HG02678 (cell line): ENCODE measurements around the gene PLK2.

Source experiments
- ATAC-seq: cut with Tn5 transposase; IDR thresholded peaks from one replicate; pipeline ENCODE4 v1.9.1; 2021; ENCODE audit warnings: mild to moderate bottlenecking, moderate library complexity; ENCODE audit not compliant: unreplicated experiment

PLK2 gene

GRCh38 chr5:58460002-58460731, at the start of gene PLK2:
Gene PLK2 (minus strand): TSS chr5:58460086. CDS start chr5:58459959, 127 bp downstream.
- ATAC-seq, result peak; percentile 75

- ATAC-seq, result no peak
Measured at GRCh38 chr5:58507715-58508114, 47.8 kb upstream of the PLK2 start.

DNA sequence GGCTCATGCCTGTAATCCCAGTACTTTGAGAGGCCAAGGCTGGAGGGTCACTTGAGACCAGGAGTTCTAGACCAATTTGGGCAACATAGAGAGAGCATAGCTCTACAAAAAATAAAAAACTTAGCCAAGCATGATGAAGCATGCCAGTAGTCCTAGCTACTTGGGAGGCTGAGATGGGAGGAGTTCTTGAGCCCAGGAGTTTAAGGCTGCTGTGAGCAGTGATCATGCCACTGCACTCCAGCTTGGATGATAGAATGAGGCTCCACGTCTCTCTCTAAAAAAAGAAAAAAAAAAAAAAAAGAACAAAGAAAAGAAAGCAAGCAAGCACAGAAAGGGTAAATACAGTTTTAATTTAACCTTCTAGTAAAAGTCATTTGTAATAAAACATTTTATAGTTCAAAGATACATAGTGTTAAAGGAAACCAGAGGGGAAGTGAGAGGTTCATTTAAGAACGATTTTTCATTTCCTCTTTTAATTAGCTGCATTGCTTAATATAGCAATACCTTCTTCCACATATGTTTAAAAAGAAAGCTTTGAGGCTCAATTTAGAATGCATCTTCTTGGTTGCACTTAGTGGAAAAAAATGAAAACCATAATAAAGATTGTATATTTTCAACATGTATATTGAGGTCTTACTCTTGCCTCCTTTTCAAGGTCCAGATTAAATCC, 46.2 kb upstream of the PLK2 start:
- peak; percentile 79 for ATAC-seq

DNA sequence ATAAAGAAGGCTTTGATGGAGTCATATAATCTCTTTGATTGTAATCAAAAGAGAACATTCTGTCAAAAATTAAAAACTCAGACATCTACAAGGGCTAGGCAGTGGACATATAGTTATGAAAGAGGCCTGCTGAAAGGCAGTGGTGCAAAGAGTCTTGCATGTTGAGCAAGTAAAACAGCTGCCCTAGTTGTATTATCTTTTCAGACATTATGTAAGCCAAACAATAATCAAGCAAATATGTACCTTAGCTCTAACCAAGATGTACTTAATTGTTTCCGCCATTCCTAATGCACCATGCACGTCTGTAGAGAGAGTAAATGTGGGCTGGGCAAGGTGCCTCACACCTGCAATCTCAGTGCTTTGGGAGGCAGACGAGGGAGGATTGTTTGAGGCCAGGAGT, 45.6 kb upstream of the PLK2 start:
- ATAC-seq, result peak; percentile 3

GRCh38 chr5:58504766-58505165, 44.9 kb upstream of the PLK2 start:
- ATAC-seq, result no peak

- ATAC-seq, result no peak
Measured at GRCh38 chr5:58503390-58504046, 43.6 kb upstream of the PLK2 start.

DNA sequence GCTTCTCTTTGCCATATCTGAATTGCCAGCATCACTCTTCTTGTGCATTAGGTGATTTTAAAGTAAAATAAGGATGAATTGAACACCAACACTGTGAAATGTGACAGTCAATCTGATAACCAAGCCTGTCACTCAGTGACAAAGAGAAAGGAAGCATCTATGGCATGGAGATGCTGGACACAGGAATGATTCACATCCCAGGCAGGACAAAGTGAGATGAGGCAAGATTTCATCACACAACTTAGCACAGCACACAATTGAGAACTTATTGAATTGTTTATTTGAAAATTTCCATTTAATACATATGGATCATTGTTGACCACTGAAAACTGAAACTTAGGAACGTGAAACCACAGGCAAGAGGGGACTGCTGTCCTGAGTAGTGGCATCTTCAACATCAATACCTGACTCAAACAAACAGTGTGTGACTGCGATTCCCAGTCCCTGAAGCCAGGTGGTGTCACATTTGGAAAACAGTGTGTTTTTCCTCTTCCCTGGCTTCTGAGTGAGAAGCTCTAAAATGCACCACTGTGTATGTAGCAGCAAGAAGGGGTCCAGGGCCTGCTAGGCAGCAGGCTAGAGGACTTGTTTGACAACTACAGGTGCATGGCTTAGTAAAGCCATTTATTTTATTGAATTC, 42.0 kb upstream of the PLK2 start:
- ATAC-seq, result no peak

DNA sequence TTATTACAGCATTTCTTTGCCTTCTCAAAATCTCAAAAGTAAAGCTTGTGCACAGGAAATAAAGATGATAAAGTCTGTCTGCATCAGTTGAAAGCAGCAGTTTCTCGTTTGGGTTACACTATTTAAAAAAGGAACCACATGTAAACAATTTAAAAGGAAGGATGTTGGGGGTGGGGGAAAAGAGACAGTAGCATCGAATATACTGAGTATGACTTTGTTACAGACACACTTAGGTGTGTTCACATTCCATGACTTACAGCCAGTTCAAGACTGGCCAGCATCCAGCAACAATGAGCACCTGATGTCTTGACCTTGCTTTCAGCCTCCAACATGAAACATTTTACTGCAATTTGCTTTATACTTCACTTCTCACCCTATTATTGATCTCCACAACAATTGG, 40.1 kb upstream of the PLK2 start:
- ATAC-seq, result no peak

- no peak for ATAC-seq
Measured at GRCh38 chr5:58499231-58499630, 39.3 kb upstream of the PLK2 start.

DNA sequence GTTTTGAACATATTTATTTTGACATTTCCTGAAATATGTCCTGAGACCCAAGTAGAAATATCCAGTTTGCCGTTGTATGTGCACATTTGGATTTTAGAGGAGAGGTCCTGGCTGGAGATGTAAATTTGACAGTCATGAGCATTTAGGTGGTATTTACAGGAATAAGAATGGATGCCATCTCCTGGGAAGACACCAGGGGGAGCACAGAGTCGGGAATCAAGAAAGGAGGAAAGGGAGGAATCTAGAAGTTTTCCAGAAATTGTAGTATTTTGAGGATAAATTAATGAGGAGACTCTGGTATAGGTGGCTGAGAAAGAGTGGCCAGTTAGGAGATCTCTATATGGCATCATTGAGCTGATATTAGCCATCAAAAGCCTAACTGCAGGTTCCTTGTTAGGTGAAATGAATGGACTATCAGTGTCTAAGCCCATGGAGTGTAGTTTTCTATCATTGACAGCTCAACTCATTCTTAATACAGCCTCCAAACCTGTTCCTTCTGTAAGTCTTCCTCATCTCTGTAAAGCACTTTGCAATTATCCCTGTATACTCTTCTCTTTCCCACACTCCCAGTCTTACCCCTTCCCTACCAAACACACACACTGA, 38.6 kb upstream of the PLK2 start:
- ATAC-seq, result no peak

DNA sequence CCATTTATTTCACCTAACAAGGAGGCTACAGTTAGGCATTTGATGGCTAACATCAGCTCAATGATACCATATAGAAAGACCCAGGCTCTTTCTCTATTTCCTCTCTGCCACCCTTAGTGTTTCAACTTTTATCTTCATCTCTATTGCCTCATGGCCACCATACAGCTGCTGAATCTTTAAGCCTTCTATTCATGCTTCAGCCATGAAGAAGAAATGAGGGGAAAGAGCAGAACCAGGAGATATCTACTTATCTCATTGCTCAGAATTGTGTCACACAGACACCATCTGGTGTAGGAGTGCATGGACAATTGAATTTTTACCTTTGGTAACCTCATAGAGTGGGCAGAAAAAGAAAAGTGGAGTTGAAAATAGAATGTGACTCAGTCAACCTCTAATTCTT, 38.0 kb upstream of the PLK2 start:
- no peak for ATAC-seq

DNA sequence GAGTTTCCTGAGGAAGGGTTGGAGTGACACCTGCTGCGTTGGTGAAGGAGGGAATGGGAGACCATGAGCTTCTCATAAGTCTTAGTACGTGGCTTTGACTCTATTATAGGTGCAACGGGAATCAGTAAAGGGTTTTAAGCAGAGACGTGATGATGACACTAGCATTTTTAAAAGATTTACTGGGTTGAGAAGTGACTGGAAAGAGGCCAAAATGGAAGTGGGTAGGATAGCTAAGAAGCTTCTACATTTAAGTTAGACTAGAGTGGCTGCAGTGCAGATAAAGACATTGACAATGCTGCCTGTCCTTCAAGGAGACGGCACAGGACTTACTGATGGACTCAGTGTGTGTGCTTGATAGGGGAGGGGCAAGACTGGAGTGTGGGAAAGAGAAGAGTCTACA, 37.5 kb upstream of the PLK2 start:
- no peak for ATAC-seq

DNA sequence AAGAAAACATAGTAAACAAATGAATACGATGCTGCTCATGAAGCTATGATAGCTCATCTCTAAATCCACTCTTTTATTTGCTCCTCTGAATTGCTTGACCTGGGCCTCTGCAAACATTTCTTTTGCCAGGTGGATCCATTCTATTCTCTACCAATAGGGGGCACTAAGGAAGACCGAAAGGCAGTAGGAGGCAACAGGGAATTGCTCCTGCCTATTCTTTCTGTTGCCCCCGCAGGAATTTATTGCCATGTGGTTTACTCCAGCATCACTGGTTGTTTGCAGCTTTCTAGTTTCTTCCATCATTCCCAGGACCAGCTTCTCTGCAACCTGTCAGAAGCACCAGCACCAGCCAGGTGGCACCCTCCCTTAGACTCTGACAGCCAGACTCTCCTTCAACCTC, 36.6 kb upstream of the PLK2 start:
- ATAC-seq, result no peak

GRCh38 chr5:58493141-58493540, 33.3 kb upstream of the PLK2 start:
- no peak for ATAC-seq

DNA sequence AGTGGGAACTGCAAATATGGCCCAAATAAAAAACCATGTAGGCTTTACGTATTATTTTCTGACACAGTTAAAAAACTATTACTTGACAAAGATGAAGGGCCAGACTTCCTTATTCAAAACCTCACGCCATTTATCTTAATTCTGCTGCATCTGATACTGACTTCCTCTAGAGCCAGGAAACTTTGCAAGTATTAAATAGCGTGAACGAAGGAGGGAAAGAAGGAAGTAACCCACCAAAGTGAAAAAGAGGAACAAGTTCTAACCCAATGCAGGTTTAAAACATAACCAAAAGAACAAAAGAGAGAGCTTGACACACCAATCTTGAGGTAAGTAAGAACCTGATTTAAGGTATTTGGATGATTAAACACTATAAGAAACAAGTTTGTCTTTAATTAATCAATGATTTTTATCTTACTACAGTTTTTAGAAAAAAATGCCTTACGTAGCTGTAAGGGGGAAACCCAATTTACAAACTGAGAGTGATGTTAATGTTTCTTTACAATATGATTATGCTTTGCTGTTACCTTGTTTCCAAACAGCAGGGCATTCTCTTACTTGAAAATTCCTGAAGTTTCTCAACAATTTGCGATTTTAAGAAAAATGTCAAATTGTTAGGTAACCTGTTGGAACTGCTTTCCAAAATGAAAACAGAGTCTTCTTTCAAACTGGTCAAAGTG, 31.5 kb upstream of the PLK2 start, which contains the start of gene GAPT:
TSS of gene GAPT (plus strand) at position 220 of the 677 bp plus-strand sequence. CDS start 3,102 bp downstream, outside the sequence.
- ATAC-seq, result peak; percentile 82

DNA sequence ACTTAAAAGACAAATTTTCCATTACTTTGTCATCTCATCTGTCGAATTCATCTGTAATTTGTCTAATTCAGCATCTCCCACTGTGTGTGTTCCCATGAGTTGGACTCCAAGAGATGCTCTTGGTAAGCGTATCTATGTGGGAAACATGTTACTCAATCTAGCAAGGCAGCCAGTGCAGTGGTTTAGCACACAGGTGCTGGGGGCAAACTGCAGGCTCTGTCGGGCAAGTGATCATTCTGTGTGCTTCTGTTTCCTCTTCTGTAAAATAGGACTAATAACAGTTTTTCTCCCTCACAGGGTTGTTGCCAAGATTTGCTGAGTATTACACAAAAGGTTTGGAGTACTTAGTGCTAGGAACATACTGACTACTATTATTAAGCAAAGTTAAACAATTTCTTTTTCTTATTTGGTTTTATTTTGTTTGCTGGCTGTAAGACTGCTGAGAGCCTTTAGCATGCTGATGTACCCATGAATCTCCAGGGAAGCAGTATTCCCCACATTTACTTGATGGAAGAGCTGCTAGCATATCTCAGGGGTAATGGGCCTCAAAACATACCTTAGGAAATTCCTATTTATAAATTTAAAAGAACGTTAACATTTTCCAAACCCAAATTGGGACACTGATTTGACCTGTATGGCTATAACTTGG, 30.6 kb upstream of the PLK2 start:
- ATAC-seq, result peak; percentile 56

- no peak for ATAC-seq
Measured at GRCh38 chr5:58486290-58486689, 26.4 kb upstream of the PLK2 start.

DNA sequence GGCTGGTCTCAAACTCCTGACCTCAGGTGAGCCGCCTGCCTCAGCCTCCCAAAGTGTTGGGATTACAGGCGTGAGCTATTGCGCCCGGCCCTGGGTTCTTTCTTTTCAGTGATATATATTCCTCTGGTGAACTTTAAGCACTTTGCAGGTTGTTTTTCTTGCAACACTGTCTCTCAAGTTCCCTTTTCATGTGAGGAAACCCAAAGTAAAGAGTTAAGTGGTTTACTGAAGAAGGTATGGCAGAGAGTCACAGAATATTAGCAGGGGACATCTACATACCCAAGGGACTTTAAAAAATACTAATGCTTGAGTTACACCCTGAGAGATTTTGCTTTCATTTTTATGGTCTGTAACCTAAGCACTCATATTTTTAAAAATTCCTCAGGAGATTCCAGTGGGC, 24.6 kb upstream of the PLK2 start:
- ATAC-seq, result no peak

- no peak for ATAC-seq
Measured at GRCh38 chr5:58482536-58482935, 22.6 kb upstream of the PLK2 start.

DNA sequence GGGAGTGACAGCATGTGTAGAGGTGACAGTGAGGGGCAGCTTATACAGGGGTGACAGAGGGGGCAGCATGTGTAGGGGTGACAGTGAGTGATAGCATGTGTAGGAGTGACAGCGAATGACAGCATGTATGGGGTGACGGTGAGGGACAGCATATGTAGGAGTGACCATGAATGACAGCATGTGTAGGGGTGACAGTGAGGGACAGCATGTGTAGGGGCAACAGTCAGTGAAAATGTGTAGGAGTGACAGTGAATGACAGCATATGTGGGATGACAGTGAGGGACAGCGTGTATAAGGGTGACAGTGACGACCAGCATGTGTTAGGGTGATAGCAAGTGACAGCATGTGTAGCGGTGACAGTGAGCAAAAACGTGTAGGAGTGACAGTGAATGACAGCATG, 21.9 kb upstream of the PLK2 start:
- ATAC-seq, result no peak
